ENCODE data around the gene ZBED4. TPM values are rescaled to one million over a fixed set of nuclear protein-coding genes. Genes with fewer than 3 reads are reported as not detected.
A peak's percentile ranks its signal among the peaks of the same experiment; 100 is the strongest.

Gene ZBED4
- total RNA-seq, 2 experiments from 2014 or later, result 17.3 to 17.4 TPM

- ATAC-seq (no peak), DNase-seq (no peak)
- no peaks in the 10 kb centered on the region for H3K27me3 Mint-ChIP-seq
- H3K4me3 Mint-ChIP-seq, result no peak overlapping the region
- CTCF ChIA-PET, result interaction anchor here (0.8 kb wide), 1 partner anchor 162 kb away, joined by 3 read pairs; no protein-coding TSS in a partner anchor
- H3K27ac Mint-ChIP-seq, result no peak overlapping the region
- peaks cover 49% of the 10 kb centered on the region for H3K4me1 Mint-ChIP-seq
- POLR2A ChIA-PET, result no interaction called here
- peaks cover 12% of the 10 kb centered on the region for H3K36me3 Mint-ChIP-seq (ENCODE audit: low read depth)
- intact Hi-C loops (cut with DNase I, micrococcal nuclease), result loop anchor here in 1 of 2 experiments (1.0 kb wide), 5 partner anchors 65 to 282 kb away; no protein-coding TSS in a partner anchor
- no peaks in the 10 kb centered on the region for H3K9me3 Mint-ChIP-seq (ENCODE audit: low read depth)
Measured at GRCh38 chr22:49928555-49929210, 75.0 kb downstream of the ZBED4 start.

GRCh38 chr22:49929211-49929979 lies 75.8 kb downstream of the ZBED4 start:
- Mint-ChIP-seq H3K4me1 (peaks cover 52% of the 10 kb centered on the region), H3K9me3 (ENCODE audit: low read depth) (no peaks in the 10 kb centered on the region), H3K27ac (no peak overlapping the region), H3K27me3 (no peaks in the 10 kb centered on the region), H3K36me3 (ENCODE audit: low read depth) (peaks cover 10% of the 10 kb centered on the region), H3K4me3 (no peak overlapping the region)
- ChIA-PET POLR2A (interaction anchor here (1.1 kb wide), 1 partner anchor 101 kb away, joined by 3 read pairs; no protein-coding TSS in a partner anchor), CTCF (interaction anchor here (0.8 to 2.7 kb wide), 5 partner anchors 36 to 101 kb away, joined by 3 to 35 read pairs (median 5); no protein-coding TSS in a partner anchor)
- peak; percentile 88 for DNase-seq
- intact Hi-C loops (cut with DNase I, micrococcal nuclease), result loop anchor here in 1 of 2 experiments (1.0 kb wide), 5 partner anchors 64 to 281 kb away; no protein-coding TSS in a partner anchor
- peak; percentile 60 for ATAC-seq

GRCh38 chr22:49929994-49930575 lies 76.4 kb downstream of the ZBED4 start:
- peaks cover 51% of the 10 kb centered on the region for H3K4me1 Mint-ChIP-seq
- no peaks in the 10 kb centered on the region for H3K9me3 Mint-ChIP-seq (ENCODE audit: low read depth)
- ChIA-PET POLR2A (interaction anchor here (0.5 to 1.1 kb wide), 2 partner anchors 47 to 100 kb away, joined by 3 to 4 read pairs; no protein-coding TSS in a partner anchor), CTCF (interaction anchor here (0.7 to 2.7 kb wide), 8 partner anchors 12 to 154 kb away, joined by 3 to 35 read pairs (median 4); no protein-coding TSS in a partner anchor)
- intact Hi-C loops (cut with DNase I, micrococcal nuclease), result loop anchor here (1.0 to 10.0 kb wide), 7 partner anchors 63 to 280 kb away; no protein-coding TSS in a partner anchor
- H3K27me3 Mint-ChIP-seq, result no peaks in the 10 kb centered on the region
- peaks cover 9% of the 10 kb centered on the region for H3K36me3 Mint-ChIP-seq (ENCODE audit: low read depth)
- no peak for ATAC-seq
- peak; percentile 47 for DNase-seq
- no peak overlapping the region for H3K27ac Mint-ChIP-seq
- no peak overlapping the region for H3K4me3 Mint-ChIP-seq

GRCh38 chr22:49930596-49931412 lies 77.2 kb downstream of the ZBED4 start:
- H3K4me1 Mint-ChIP-seq, result peaks cover 44% of the 10 kb centered on the region
- ATAC-seq (peak; percentile 47), DNase-seq (peak; percentile 77)
- no peaks in the 10 kb centered on the region for H3K9me3 Mint-ChIP-seq (ENCODE audit: low read depth)
- ChIA-PET POLR2A (interaction anchor here (0.5 to 1.1 kb wide), 4 partner anchors 16 to 100 kb away, joined by 3 to 5 read pairs (median 4); no protein-coding TSS in a partner anchor), CTCF (interaction anchor here (0.7 to 2.7 kb wide), 9 partner anchors 13 to 154 kb away, joined by 3 to 35 read pairs (median 4); no protein-coding TSS in a partner anchor)
- H3K36me3 Mint-ChIP-seq (ENCODE audit: low read depth), result peaks cover 3% of the 10 kb centered on the region
- H3K27me3 Mint-ChIP-seq, result no peaks in the 10 kb centered on the region
- intact Hi-C loops (cut with DNase I, micrococcal nuclease), result loop anchor here (1.0 to 10.0 kb wide), 5 partner anchors 29 to 264 kb away; partner anchors contain the start of gene PIM3 (in 1 of the 2)
- H3K4me3 Mint-ChIP-seq, result peak overlapping the region; percentile 22
- peak overlapping the region; percentile 34 for H3K27ac Mint-ChIP-seq

- H3K4me3 Mint-ChIP-seq, result peak overlapping the region; percentile 66
- no peak for DNase-seq
- no peaks in the 10 kb centered on the region for H3K9me3 Mint-ChIP-seq (ENCODE audit: low read depth)
- H3K36me3 Mint-ChIP-seq (ENCODE audit: low read depth), result peaks cover 3% of the 10 kb centered on the region
- POLR2A ChIA-PET, result interaction anchor here (0.8 to 0.9 kb wide), 2 partner anchors 18 to 29 kb away, joined by 3 read pairs; no protein-coding TSS in a partner anchor
- no peak for ATAC-seq
- no peaks in the 10 kb centered on the region for H3K27me3 Mint-ChIP-seq
- CTCF ChIA-PET, result interaction anchor here (1.0 to 2.3 kb wide), 4 partner anchors 12 to 96 kb away, joined by 3 to 15 read pairs (median 4); no protein-coding TSS in a partner anchor
- H3K27ac Mint-ChIP-seq, result peak overlapping the region; percentile 79
- H3K4me1 Mint-ChIP-seq, result peaks cover 47% of the 10 kb centered on the region
- intact Hi-C loops (cut with DNase I, micrococcal nuclease), result loop anchor here in 1 of 2 experiments (5.0 to 10.0 kb wide), 2 partner anchors 84 to 261 kb away; no protein-coding TSS in a partner anchor
Measured at GRCh38 chr22:49933236-49934159, 79.9 kb downstream of the ZBED4 start.

GRCh38 chr22:49934160-49934890 lies 80.7 kb downstream of the ZBED4 start:
- ATAC-seq (peak; percentile 2), DNase-seq (peak; percentile 68)
- Mint-ChIP-seq H3K36me3 (ENCODE audit: low read depth) (peaks cover 3% of the 10 kb centered on the region), H3K27ac (peak overlapping the region; percentile 75), H3K4me3 (peak overlapping the region; percentile 66), H3K9me3 (ENCODE audit: low read depth) (no peaks in the 10 kb centered on the region), H3K4me1 (peaks cover 52% of the 10 kb centered on the region), H3K27me3 (no peaks in the 10 kb centered on the region)
- ChIA-PET POLR2A (interaction anchor here (0.6 kb wide), 1 partner anchor 29 kb away, joined by 3 read pairs; no protein-coding TSS in a partner anchor), CTCF (interaction anchor here (2.3 kb wide), 1 partner anchor 96 kb away, joined by 15 read pairs; no protein-coding TSS in a partner anchor)
- intact Hi-C loops (cut with DNase I, micrococcal nuclease), result loop anchor here in 1 of 2 experiments (5.0 to 10.0 kb wide), 2 partner anchors 83 to 260 kb away; no protein-coding TSS in a partner anchor

- peaks cover 54% of the 10 kb centered on the region for H3K4me1 Mint-ChIP-seq
- ChIA-PET POLR2A (no interaction called here), CTCF (no interaction called here)
- no peaks in the 10 kb centered on the region for H3K9me3 Mint-ChIP-seq (ENCODE audit: low read depth)
- ATAC-seq (peak; percentile 1), DNase-seq (peak; percentile 97)
- H3K27me3 Mint-ChIP-seq, result no peaks in the 10 kb centered on the region
- H3K36me3 Mint-ChIP-seq (ENCODE audit: low read depth), result peaks cover 3% of the 10 kb centered on the region
- H3K4me3 Mint-ChIP-seq, result peak overlapping the region; percentile 66
- peak overlapping the region; percentile 75 for H3K27ac Mint-ChIP-seq
- intact Hi-C loops (cut with DNase I, micrococcal nuclease), result loop anchor here in 1 of 2 experiments (5.0 to 10.0 kb wide), 2 partner anchors 82 to 260 kb away; no protein-coding TSS in a partner anchor
Measured at GRCh38 chr22:49934891-49935557, 81.4 kb downstream of the ZBED4 start.

GRCh38 chr22:49935561-49935960 lies 81.9 kb downstream of the ZBED4 start:
- ChIA-PET POLR2A (interaction anchor here (0.6 to 3.2 kb wide), 8 partner anchors 16 to 44 kb away, joined by 3 to 46 read pairs (median 5); partner anchors contain the start of gene PIM3), CTCF (interaction anchor here (0.7 kb wide), 2 partner anchors 8 to 168 kb away, joined by 3 to 4 read pairs; no protein-coding TSS in a partner anchor)
- no peak overlapping the region for H3K27ac Mint-ChIP-seq
- DNase-seq (no peak), ATAC-seq (no peak)
- no peaks in the 10 kb centered on the region for H3K27me3 Mint-ChIP-seq
- no peaks in the 10 kb centered on the region for H3K9me3 Mint-ChIP-seq (ENCODE audit: low read depth)
- peaks cover 3% of the 10 kb centered on the region for H3K36me3 Mint-ChIP-seq (ENCODE audit: low read depth)
- intact Hi-C loops (cut with DNase I, micrococcal nuclease), result loop anchor here in 1 of 2 experiments (10.0 kb wide), 1 partner anchor 259 kb away; no protein-coding TSS in a partner anchor
- peaks cover 49% of the 10 kb centered on the region for H3K4me1 Mint-ChIP-seq
- no peak overlapping the region for H3K4me3 Mint-ChIP-seq
